ENCODE measurements around the gene AFF2.
A peak's percentile ranks its signal among the peaks of the same experiment; 100 is the strongest.

The AFF2 gene

GRCh38 chrX:148513661-148514060, 13.2 kb downstream of the AFF2 start:
- H3K4me3 ChIP-seq (ENCODE audit: low read depth, low read length): no peak overlapping the region
- no peak for TF ChIP-seq CTCF (IDR thresholded peaks at IDR 0.05; ENCODE audit: low read depth, low read length)

- TF ChIP-seq CTCF (IDR thresholded peaks at IDR 0.05; ENCODE audit: low read depth, low read length): no peak
- no peak overlapping the region for H3K4me3 ChIP-seq (ENCODE audit: low read depth, low read length)
Observed at GRCh38 chrX:148517176-148517575, 16.8 kb downstream of the AFF2 start.

GRCh38 chrX:148522006-148522405, 21.6 kb downstream of the AFF2 start:
- H3K4me3 ChIP-seq (ENCODE audit: low read depth, low read length): no peak overlapping the region
- no peak for TF ChIP-seq CTCF (IDR thresholded peaks at IDR 0.05; ENCODE audit: low read depth, low read length)

GRCh38 chrX:148523303-148524080, 23.1 kb downstream of the AFF2 start:
- no peak for TF ChIP-seq CTCF (IDR thresholded peaks at IDR 0.05; ENCODE audit: low read depth, low read length)

GRCh38 chrX:148530464-148531077, 30.2 kb downstream of the AFF2 start:
- TF ChIP-seq CTCF (IDR thresholded peaks at IDR 0.05; ENCODE audit: low read depth, low read length): peak; percentile 54; the same call in 1 of the 2 replicates
- no peak overlapping the region for H3K4me3 ChIP-seq (ENCODE audit: low read depth, low read length)

More at GRCh38 chrX:148523303-148524080, 23.1 kb downstream of the AFF2 start:
- H3K4me3 ChIP-seq (ENCODE audit: low read depth, low read length): no peak overlapping the region

- TF ChIP-seq CTCF (IDR thresholded peaks at IDR 0.05; ENCODE audit: low read depth, low read length): no peak
- H3K4me3 ChIP-seq (ENCODE audit: low read depth, low read length): no peak overlapping the region
Observed at GRCh38 chrX:148534291-148534690, 33.9 kb downstream of the AFF2 start.

- no peak overlapping the region for H3K4me3 ChIP-seq (ENCODE audit: low read depth, low read length)
- no peak for TF ChIP-seq CTCF (IDR thresholded peaks at IDR 0.05; ENCODE audit: low read depth, low read length)
Observed at GRCh38 chrX:148535639-148536038, 35.2 kb downstream of the AFF2 start.
